Measurements from ENCODE around the gene IYD.

The IYD gene

DNA sequence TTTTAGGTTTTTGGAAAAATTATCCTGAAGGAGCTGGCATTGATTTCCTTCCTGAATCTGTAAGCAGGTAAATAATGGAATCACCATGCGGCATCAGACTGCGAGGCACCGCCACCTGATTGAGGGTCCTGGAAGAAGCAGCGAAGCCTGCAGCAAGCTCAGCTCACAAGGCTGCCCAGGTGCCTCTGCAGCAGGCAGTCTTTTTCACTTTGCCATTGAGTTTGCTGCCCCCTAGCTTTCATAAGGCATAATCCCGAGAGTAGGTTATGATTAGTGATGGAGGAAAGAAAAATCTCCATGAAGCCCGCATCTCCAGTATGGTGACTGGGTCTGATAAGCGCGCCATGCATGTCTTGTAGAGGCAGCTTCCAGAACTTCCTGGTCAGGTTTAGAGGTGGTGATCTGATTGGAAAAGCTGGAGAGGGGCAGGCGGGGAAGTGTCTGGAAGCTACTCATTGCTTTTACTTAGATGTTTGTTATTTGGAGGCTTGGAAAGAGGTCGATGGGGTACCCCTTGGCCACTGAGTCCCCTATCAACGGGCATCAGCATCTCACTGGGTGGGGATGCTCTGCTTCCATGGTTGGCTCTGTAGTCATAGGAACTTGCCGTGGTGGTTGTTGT lies 26.7 kb downstream of the IYD start:
- peak; percentile 69 to 71 for DNase-seq

DNA sequence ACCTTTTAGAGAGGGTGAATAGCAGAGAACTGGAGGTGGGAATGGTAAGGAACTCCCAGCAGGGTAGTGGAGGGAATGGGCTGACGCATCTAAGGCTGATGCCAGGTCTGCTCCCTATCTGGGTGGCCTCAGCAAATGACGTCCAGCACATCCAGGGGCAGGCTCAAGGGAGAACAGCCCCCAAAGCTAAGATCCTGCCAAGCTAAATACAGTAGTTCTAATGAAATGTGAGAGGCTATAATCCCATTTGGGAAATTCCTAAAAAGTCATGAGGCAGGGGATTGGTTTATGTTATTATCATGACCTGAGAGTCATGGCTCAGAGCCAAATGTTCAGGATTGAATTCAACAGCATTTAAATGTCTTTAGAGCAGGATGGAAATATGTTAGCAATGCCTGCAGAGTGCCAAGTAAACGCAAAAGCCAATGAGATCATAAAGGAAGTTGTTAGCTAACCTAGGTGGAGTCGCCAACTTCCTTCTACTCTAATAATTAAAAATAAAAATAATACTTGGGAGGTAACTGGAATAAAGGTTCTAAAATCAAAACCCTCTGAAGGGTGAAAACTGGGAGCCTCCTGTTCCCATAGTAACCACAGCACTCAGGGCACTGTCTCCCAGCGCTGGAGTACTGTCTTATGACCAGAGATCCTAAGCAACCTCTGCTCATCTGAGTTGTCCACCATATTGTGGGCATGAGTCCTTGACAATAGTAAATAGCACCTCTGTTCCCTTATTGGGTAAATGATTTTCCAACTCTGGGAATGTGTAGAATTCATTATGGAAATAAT lies 34.8 kb downstream of the IYD start:
- DNase-seq = no peak

GRCh38 chr6:150406948-150407347 lies 38.1 kb downstream of the IYD start:
- DNase-seq = no peak

DNA sequence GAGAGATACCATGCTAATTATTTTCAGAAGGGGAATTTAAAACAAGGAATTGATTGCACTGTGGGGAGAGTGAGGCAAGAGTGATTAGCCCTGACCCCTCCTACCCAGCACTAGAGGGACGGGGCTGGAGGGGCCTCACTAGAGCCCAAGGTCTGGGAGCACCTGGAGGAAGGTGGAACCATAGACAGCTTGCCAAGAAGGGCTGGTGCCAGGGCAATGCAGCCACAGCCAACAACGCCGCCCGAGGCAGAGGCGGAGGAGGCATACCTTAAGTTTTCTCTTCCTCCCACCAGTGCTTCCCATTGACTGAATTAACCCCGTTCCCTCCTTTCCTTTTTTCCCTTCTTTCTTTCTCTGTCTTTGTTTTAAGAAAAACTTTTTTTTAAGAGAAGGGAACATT lies 40.0 kb downstream of the IYD start:
- no peak for DNase-seq

DNA sequence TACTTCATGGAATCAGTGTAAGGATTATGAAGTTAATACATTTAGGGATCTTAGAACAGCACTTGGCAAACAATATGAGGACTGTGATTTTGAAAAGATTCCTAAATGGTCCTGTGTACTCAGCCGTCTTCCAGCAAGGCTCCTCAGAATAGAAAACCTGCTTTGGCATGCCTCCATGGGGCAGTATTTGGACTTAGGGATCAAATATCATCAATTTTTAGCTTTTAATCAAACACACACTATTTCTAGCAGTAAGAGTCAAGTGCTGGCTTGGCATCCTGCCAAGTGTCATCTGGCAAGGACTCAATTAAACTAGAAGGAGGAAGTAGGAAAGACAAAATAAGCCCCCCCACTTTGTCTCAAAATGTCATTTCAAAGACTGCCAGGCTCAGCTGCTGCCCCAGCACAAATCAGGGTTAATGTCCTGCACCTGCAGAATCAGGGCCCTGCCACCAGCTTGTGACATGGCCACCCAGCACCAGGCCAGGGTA lies 40.8 kb downstream of the IYD start:
- peak; percentile 10 to 45 for DNase-seq

DNA sequence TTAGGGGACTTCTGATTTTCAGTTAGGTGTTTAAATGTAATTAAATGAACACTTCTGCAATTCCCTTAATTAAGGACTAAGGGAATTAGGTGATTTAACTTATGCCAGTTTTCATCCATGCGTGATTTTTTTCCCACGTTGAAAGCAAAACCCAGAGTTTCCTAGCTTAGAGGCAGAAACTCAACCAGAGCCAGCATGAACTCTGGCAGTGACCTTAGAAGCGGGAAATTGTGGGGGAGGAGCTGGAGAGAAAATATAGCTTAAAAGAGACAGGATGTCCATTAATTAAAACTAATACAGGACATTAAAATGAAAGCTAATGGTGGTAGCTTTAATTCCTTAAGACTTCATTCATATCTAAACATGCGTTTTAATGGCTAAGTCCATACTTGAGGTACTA lies 41.6 kb downstream of the IYD start:
- DNase-seq = no peak

GRCh38 chr6:150410906-150411305 lies 42.1 kb downstream of the IYD start:
- DNase-seq = no peak

DNA sequence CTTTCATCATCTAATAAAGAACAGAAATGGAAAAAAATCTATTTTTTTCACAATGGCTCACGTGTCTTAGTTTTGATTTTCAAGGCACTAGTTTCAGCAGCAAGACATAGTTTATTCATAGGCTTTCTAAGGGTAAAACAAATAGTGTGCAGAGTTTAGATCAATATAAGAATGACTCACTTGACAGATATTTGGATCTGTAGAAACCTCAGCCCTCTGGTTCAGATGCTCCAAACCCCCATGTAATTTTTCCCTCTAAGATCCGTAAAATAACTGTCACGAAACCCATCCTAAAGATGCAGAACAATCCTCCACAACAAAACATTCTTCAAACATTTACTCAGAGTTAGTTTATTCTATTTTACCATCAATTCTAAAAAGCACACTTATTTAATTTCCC lies 43.4 kb downstream of the IYD start:
- no peak for DNase-seq

DNA sequence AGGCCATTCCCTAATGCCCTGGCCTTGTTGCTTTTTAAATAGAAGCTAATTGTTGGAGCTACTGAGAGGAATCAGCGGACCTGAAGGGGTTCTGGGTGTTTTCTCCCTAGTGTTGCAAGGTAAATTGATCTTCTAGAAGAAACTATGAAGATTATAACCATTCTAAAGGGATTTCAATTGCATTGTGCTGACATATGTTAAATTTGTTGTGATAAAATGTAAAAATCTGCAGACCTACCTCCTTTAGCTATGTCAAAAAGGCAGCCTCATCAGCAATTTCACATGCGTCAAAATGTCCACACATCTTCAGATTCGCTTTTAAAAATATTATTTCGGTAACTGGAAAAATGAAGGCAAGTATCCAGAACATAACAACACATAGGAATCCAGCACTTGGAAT lies 44.4 kb downstream of the IYD start:
- DNase-seq = no peak

- peak in 1 of 2 experiments; percentile 14 for DNase-seq
Measured at GRCh38 chr6:150413781-150414281, 45.0 kb downstream of the IYD start.

- DNase-seq = no peak
Measured at GRCh38 chr6:150416128-150416527, 47.3 kb downstream of the IYD start.

DNA sequence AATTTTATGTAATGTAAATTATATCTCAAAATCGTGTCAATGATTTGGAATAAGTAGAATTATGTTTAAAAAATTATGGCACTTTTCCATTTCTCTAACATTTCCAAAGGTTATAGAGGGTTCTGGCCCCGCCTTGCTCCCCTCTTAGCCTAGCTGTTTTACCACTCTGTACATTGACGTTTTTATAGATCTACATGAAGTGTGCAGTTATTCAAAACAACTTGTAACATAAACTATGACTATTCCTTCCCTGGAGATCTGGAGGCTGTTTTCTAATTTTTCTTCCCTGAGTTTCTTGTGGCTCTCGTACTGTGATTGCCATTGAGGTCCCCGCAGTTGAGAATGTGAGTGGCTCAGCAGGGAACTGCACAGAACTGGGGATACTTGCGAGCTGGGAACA lies 48.4 kb downstream of the IYD start:
- DNase-seq = no peak

DNA sequence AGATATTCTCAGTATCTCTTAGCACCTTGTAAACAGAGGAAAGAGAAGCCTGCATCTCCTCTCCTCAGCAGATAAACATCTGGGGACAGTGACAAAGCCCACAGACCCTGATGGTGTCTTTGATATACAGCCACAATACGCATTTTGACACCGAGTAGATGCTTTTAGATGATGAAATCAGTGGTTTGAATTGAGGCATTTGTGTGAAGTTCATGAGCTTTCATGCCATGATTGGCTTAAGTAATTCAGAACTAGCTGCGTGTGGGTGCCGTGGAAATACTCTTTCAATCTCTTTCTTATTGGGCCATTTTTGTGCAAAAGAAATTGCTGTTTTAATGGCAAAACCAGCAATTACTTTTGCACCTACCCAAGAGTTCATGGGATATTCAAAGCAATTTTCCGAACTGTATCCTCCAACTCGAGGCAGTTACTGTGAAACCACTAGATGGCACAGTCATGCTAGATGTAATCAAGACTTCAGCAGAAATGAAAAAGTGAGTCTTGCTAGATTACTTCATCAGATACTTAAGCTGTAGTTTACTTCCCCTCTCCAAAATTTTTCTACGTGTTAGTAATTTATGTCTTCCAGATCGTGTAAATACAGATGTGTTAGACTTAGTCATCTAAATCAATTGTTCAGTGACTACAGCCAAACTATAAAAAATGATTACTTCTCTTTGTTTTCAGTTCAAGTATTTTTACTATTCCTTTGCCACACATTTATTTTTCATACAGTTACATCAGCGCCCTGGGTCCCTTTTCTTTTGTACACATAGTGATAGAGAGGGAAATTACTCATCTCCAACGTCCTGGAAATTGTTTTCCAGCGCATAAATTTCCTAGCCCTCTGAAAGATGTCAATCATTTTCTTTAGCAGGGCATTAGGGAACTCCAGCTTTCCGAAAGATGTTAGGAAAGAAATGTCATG lies 49.4 kb downstream of the IYD start:
- peak; percentile 28 to 54 for DNase-seq

DNA sequence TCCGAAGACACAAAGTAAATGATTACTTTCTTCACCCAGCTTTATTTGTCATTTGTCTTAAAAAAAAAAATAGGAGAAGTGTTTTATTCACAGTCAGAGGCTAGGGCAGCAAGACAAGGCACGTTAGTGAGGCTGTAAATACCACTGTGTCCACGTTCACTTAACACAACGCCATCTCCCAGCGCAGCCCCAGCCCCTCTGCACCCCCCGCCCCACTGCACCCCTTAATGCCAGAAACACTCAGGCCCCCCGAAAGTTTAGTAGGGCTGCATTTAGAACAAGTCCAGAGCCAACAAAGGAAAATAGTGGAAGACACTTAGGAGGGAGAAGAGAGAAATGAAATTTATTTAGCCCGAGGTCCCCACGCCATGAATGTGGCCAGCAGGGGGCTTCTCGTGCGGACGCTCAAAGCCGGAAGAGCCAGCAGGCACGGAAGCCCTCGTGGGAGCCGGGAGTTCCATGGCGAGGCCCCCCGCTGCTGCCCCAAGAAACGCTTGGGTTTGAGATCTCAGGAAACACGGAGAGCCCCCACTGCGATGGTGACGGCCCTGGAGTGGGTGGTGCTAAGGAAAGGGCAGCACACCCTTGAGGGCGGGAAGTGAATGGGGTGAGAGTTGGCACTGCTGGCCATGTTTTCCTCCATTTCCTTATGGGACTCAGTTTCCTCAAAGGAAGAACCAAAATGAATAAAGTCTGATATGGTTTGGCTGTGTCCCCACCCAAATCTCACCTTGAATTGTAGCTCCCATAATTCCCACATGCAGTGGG lies 50.2 kb downstream of the IYD start:
- peak in 1 of 2 experiments; percentile 42 for DNase-seq

DNA sequence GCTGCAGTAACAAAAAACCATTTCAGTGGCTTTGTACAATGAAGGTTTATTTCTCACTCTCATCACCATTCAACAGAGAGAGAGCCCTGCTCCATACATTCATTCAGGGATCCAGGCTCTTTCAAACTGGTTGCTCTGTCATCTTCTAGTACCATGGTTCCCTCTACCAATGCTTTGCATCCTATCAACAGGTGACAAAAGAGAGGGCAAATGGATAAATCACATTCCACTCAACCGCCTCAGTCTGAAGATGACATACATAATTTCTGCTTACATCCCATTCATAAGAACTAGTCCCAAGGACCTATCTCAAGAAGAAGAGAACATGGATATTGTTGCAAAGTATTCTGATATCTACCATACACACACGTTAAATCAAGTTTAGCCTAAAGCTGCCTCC lies 51.6 kb downstream of the IYD start:
- DNase-seq = no peak

- no peak for DNase-seq
Measured at GRCh38 chr6:150420926-150421325, 52.1 kb downstream of the IYD start.

GRCh38 chr6:150425508-150425907 lies 56.7 kb downstream of the IYD start:
- no peak for DNase-seq

GRCh38 chr6:150426198-150426597 lies 57.4 kb downstream of the IYD start:
- DNase-seq = no peak

GRCh38 chr6:150427037-150427602 lies 58.3 kb downstream of the IYD start:
- DNase-seq = no peak

GRCh38 chr6:150427843-150428242 lies 59.0 kb downstream of the IYD start:
- no peak for DNase-seq

DNA sequence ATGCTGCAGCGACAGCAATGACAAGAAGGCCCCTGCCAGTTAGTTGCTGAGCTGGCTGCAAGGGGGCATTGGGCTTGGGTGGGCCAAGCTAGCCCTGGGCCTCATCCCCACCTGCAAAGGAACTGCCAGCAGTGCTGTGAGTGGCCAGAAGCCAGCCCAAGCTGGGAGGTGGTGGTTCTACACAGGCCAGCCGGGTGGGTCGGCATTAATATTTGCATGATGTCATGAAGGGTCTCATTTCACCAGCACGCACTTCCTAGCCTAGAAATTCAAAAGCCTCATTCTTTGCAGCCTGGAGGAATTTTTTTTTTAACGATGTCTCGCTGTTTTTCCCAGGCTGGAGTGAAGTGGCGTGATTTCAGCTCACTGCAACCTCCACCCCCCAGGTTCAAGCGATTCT lies 62.0 kb downstream of the IYD start:
- DNase-seq = no peak

- DNase-seq = no peak
Measured at GRCh38 chr6:150435360-150435759, 66.5 kb downstream of the IYD start.

Measured in SHP77 (cell line).